Stimulated activated CD8-positive, alpha-beta memory T cell treated with anti-CD3 and anti-CD28 coated beads, Interleukin-12 subunit alpha, Interleukin-12 subunit beta, amount 100 ng/mL, for 4 hours (primary cell): Measurements from ENCODE around the gene CLEC1A.
"Not testable (repeated sequence)": the region's sequence is repeated elsewhere in the genome, so short reads cannot be mapped to it uniquely, and the experiment has no call there.

Source experiments
- DNase-seq: peaks from one replicate; pipeline ENCODE4 v3.0.0-alpha.2; 2020; ENCODE audit warnings: low read depth

CLEC1A gene

GRCh38 chr12:10042167-10042566, 56.6 kb downstream of the CLEC1A start:
- DNase-seq = no peak

GRCh38 chr12:10033783-10034545, 64.8 kb downstream of the CLEC1A start:
- no peak for DNase-seq

DNA sequence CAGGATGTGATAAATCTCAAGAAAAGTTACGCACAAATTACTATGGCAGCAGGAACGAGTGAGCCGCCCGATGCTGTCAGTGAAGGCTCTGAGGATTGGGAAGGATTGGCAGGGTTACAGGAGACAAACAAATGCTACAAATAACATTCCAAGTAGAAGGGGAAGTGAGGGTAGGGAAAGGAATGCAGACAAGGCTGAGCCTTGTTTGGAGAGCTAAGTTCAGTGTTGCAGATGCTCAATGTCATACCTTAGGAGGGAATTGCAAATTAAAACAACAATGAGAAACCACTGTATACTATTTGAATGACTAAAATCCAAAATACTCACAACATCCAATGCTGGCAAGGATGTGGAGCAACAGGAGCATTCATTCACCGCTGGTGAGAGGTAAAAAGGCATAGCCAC, 67.0 kb downstream of the CLEC1A start:
- no peak for DNase-seq

DNA sequence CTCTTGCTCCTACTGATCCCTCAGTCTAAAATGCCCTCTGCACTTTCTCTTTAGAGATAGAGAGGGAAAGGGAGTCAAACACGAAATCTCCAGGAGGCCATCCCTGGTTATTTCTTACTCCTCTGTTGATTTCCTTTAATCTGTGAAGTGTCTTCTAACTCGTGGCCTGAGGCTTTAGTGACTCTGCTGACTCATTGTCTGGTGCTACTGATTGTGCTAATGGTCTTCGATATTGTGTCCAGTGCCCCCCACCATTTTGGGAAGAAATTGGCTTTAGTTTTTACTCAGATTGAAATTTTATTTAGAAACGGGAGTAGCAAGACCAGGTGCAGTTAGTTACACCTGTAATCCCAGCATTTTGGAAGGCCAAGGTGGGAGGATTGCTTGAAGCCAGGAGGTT, 67.5 kb downstream of the CLEC1A start:
- no peak for DNase-seq

DNA sequence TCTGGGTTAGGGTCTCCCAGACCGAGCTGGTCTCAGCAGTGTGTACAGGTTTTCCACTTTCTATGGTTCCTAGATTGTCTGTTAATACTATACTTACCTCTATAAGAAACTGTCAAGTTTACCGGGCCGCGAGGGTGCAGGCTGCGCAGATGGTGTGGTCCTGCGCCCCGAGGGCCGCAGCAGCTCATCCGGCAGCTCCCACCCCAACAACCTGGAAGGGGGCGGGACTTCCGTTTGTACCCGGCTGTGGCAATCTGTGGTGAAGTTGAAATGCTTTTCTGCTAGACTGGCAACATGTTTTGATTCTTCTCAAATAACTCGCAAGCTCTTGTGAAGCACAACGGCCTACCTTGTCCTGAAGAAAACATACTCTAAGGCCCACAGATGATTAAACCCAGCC, 68.3 kb downstream of the CLEC1A start, which contains the start of gene CLEC9A:
CLEC9A (plus strand) TSS at position 237 of the 400 bp plus-strand sequence. CDS start 22,006 bp downstream, outside the sequence.
- no peak for DNase-seq

DNA sequence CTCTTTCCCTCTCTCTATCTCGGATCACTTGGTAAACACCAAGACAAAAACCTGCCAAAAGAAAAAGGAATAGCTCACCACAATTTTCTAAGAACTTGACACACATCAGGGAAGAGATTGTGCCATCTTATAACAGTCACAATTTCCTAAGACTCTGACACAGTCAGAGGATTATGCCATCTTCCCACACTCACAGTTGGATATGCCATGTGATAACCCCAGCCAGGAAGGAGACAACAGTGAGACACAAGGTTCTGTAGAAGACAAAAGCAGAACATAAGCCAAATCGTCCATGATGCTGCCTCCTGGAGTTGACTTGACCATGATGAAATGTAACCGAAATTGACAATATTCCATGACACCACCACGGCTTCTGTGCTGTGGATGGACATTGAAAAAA, 71.1 kb downstream of the CLEC1A start:
- no peak for DNase-seq

DNA sequence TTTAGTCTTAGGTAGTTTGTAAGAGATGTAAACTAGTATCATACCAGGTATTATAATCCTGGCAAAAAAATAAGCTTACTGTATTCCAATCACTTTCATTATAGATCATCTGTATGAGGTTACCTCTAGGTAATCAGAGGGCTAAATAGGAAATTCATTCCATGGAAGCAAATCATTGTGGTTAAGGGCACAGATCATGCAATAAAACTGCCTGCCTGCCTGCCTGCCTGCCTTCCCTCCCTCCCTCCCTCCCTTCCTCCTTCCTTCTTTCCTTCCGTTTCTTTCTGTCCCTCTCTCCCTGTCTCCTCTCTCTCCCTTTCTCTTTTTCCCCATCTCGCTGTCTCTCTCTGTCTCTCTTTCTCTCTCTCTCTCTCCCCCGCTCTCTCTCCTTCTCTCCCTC, 71.5 kb downstream of the CLEC1A start:
- no peak for DNase-seq

DNA sequence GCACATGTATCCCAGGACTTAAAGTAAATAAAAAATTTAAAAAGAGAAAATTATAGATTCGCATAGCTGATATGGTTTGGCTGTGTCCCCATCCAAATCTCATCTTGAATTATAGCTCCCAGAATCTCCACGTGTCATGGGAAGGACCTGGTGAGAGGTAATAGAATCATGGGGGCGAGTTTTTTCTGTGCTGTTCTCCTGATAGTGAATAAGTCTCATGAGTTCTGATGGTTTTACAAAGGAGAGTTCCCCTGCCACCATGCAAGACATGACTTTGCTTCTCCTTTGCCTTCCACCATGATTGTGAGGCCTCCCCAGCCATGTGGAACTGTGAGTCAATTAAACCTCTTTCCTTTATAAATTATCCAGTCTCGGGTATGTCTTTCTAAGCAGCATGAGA, 72.1 kb downstream of the CLEC1A start:
- not testable (repeated sequence) for DNase-seq

DNA sequence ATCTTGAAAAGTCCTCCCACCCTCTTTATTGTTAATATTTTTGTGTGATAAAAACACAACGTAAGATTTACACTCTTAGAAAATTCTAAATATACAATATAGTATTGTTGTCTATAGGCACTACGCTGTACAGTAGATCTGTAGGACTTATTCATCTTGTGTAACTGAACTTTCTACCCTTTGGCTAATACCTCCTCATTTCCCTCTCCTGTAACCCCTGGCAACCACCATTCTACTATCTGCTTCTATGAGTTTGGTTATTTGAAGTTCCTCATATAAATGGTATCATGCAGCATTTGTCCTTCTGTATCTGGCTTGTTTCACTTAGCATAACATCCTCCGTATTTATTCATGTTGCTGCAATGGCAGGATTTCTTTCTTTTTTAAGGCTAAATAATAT, 73.5 kb downstream of the CLEC1A start:
- no peak for DNase-seq

DNA sequence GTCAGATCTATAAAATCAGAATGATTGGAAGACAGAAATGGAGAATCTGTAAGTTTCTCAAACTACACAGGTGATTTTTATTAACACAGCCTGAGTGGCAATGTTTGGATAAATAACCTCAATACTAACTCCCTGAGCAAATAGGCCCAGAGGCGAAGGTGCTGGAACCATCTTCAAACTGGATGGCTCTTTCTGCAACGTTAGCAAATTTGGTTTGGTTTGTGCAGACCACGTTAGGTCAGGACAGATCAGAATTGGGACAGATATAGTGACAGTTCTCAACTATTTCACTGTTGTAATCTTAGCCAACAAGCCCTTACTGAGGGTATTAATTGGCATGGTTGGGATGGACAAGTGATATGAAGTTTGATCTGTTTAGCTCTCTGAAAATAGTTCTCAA, 77.4 kb downstream of the CLEC1A start:
- DNase-seq = no peak
